Stimulated activated CD8-positive, alpha-beta memory T cell treated with anti-CD3 and anti-CD28 coated beads, Interleukin-2, amount 100 ng/mL, for 48 hours (primary cell): Measurements from ENCODE around the gene DNAH2.
"Not testable (repeated sequence)": the region's sequence is repeated elsewhere in the genome, so short reads cannot be mapped to it uniquely, and the experiment has no call there.

Experiments used
- DNase-seq, 2 donors: peaks; one replicate each; pipeline ENCODE4 v3.0.0-alpha.2; 2020; ENCODE audit warnings: low read depth in 2 of 2

Gene DNAH2

DNA sequence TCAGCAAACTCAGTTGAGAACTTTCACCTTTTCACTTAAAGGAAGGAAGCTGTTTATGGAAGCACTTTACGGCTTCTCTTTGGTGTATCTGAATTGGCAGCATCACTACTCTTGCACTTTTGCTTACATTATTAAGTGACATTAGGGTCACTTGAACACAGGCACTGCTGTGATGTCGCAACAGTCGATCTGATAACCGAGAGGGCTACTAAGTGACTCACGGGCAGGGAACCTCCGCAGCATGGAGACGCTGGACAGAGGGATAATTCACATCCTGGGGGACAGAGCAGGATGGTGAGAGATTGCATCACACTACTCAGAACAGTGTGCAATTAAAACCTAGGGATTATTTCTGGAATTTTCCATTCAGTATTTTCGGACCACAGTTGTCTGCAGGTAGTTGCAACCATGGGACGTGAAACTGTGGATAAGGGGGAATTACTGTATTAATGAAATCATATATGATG, 56.5 kb downstream of the DNAH2 start:
- no peak for DNase-seq

GRCh38 chr17:7775051-7775450, 57.5 kb downstream of the DNAH2 start:
- no peak for DNase-seq

GRCh38 chr17:7777017-7777416, 59.5 kb downstream of the DNAH2 start:
- no peak for DNase-seq

- no peak for DNase-seq
Measured at GRCh38 chr17:7780736-7781135, 63.2 kb downstream of the DNAH2 start.

DNA sequence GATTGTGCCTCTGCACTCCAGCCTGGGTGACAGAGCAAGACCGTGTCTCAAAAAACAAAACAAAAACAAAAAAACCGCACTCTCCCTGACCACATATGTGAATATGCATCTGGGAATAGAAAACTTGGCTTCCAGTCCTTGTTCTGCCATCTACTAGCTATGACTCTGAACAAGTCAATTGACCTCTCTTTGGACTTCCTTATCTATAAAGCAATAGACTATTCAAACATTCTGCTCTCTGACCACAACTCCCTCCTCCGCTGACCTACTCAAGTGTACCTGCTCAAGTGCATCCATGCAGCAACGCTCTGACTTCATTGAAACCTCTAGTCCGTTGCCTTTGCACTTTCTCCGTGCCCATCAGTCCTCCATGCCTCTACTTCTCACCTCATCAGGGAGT, 63.9 kb downstream of the DNAH2 start:
- no peak for DNase-seq

DNA sequence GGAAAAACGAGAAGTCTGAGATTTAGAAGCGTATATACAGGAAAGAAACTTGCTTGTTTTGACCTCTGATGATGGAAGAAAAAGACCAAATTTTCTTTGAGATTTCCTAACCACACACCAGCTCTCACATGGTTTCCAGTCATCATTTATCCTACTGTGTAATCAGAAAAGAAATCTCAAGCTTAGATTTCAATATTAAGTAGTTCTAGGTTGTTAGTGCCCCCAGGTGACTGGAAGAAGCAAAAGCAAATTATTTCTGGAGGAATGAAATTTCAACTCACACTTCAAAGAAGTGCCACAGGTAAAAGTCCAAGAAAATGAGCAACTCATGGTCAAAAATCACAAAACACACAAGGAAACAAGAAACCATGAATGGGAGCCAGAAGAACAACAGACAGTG, 64.7 kb downstream of the DNAH2 start:
- no peak for DNase-seq

GRCh38 chr17:7786866-7787265, 69.3 kb downstream of the DNAH2 start:
- DNase-seq = no peak

DNA sequence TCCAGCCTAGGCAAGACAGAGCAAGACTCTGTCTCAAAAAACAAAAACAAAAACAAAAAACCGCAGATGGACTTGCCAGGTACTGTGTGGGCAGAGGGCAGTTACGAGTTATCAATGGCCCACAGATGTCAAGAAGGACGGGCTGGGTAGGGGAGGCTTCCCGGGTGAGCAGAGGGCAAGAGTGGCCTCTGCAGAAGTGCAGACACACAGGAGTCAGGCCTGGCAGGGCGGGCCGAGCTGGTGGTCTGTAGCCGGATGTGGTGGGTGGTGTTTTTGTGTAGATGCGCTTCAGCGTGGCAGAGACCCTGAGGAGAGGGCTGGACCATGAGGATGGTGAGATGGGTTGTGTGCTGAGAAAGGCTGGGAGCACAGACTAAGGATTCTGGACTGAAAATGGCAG, 71.6 kb downstream of the DNAH2 start:
- DNase-seq = no peak

DNA sequence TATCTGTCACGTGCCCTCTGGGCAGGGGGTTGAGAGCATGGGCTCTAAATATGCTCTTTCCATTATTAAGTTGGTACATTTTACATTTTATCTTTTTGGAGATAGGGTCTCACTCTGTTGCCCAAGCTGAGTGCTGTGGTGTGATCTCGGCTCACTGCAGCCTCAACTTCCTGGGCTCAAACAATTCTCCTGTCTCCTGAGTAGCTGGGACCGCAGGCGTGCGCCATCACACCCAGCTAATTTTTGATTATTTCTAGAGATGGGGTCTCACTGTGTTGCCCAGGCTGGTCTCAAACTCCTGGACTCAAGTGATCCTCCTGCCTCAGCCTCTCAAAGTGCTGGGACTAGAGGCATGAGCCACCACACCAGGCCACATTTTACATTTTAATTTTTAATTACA, 72.6 kb downstream of the DNAH2 start:
- DNase-seq = no peak

DNA sequence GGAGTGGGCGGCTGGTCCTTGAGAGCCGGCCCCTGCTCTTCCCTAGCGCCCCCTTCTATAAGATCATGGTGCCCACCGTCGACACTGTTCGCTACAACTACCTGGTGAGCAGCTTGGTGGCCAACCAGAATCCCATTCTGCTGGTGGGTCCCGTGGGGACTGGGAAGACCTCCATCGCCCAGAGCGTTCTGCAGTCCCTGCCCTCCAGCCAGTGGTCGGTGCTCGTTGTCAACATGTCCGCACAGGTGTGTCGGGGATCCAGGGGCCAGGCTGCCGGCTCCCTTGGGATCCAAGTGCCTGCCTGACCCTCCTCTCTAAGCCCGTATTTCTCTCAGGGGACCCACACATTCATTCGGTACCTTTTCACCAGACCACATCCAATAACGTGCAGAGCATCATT, 75.1 kb downstream of the DNAH2 start:
- no peak for DNase-seq

- DNase-seq = no peak
Measured at GRCh38 chr17:7794075-7794663, 76.6 kb downstream of the DNAH2 start.

GRCh38 chr17:7797976-7798375, 80.4 kb downstream of the DNAH2 start:
- DNase-seq = no peak

GRCh38 chr17:7798839-7799238, 81.3 kb downstream of the DNAH2 start:
- no peak for DNase-seq

DNA sequence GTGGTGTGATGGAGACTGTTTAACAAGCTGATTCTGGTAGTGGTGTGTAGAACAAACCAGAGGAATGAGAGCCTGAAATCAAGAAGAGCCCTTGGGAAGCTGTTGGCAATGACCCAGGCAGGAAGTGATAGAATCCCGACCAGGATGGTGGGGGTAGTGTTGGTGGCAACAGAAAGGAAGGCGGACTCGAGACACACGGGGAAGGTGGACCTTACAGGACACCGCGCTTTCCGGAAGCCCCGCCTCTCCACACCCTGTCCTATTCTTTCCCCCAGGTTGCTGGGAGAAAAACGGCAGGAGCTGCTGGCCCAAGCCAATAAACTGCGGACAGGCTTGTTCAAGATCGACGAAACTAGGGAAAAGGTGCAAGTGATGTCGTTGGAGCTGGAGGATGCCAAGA, 86.4 kb downstream of the DNAH2 start:
- no peak for DNase-seq

DNA sequence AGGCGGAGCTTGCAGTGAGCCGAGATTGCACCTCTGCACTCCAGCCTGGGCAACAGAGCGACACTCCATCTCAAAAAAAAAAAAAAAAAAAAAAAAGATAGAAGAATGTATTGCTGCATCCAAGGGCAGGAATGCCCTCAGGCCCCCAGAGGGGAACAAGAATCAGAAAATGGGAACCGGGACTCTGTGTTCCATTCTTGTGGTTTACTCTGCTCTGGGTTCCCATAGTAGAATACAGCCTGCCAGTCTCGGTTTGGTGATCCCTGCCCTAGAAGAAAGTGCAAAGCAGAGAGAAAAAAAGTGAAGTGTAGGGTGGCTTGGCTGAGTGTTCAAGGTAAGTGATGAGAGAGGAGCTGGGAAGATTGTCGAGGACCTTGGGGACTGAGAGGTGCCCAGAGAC, 89.0 kb downstream of the DNAH2 start:
- DNase-seq = no peak

DNA sequence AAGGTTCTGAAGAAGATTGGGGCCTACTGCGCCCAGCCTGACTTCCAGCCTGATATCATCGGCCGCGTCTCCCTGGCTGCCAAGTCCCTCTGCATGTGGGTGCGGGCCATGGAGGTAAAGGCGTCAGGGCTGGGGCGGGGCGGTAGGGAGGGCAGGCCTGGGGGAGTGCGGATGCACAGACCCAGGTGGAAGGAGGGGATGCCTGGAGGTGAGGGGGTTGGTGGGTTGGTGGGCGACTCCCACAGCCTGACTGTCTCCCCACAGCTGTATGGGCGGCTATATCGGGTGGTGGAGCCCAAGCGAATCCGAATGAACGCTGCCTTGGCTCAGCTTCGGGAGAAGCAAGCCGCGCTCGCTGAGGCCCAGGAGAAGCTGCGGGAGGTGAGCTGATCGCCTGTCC, 89.7 kb downstream of the DNAH2 start:
- DNase-seq = no peak

DNA sequence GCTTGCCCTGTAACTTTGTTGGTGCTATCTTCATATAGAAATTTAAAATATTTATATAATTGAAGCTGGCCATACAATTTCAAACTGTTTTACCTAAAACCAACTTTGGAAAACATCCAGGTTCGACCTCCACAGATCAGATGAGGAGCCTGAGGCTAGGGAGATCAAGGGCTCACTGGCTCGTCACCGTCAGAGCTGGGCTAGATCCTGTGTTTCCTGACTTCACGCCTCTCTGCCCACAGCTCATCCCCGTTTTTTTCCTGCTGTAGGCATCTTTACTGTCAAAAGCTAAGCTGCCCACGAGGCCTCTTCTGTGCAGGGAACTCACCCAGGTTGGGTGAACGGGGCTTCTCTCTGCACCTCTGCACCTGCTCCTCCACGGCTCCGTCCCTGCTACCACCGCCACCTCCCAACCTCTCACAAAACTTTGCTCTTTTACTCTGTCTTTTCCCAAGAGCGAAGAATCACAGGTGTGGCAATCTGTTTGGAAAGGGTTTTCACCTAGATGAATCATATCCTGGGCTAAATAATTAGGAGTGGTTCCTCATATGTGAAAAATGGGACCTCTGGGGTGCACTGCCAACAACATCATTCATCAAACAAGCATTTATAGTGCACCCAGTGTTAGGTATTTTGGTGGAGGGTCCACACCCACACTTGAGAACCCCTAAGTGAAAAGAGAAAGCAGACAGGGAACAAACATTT, 91.7 kb downstream of the DNAH2 start:
- no peak for DNase-seq

- DNase-seq = not testable (repeated sequence)
Measured at GRCh38 chr17:7809791-7810343, 92.3 kb downstream of the DNAH2 start.

DNA sequence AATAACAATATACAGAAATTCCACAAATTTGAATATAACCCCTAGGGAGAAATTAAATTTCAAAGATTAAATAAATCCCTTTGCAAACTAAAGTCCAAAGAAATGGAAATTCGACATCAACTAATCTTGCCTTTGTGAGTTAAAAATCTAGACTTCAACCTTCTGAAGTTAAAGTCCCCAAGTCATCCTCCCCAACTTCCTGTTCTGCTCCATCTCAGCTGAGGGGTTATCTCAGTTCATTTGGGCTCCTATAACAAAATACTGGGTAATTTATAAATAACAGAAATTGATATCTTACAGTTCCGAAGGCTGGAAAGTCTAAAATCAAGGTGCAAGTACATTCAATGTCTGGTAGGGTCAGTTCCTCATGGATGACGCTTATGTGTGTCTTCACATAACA, 93.7 kb downstream of the DNAH2 start:
- DNase-seq = no peak

GRCh38 chr17:7814969-7815368, 97.4 kb downstream of the DNAH2 start:
- DNase-seq = no peak

DNA sequence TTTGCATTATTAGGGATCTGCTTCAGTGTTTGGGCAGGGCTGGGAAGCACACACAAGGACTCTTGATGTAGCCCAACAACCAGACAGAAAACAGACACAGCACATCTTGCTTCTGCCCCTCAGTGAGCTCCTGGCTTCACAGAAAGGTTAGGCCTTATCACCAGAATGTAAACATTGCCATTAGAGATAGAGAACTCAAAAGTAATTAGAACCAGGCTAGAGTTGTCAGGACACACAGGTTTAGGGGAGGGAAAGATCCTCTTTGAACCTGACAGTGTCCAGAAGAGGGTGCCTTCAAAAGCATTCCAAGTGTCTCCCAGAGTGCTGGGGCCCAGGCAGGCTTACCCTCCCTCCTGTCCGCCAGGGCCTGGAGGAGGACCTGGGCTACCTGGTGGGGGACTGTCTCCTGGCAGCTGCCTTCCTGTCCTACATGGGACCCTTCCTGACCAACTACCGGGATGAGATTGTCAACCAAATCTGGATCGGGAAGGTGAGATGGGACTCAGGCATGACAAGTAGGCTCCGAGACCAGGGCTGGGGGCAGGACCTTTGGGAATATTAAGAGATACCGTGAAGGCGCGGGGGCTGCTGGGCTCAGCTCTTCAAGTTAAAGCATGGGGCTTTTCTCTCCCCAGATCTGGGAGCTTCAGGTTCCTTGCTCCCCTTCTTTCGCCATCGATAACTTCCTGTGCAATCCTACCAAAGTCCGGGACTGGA, 99.5 kb downstream of the DNAH2 start:
- no peak for DNase-seq

- no peak for DNase-seq
Measured at GRCh38 chr17:7817643-7817964, 100.1 kb downstream of the DNAH2 start.

DNA sequence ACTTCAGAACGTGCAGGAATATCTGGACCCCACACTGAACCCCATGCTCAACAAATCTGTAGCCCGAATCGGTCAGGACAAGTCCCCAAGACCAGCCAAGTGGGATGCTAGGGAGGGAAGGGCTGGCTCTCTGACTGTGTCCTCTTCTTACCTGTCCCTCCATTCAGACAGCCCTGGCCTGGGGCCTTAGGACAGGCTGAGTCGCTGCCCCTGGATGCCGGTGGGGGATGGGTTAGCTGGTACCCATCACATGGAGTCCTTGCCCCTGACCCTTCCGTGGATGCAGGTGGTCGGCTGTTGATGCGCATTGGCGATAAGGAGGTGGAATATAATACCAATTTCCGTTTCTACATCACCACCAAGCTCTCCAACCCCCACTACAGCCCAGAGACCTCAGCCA, 100.5 kb downstream of the DNAH2 start:
- no peak for DNase-seq
